ENCODE data around the gene MSLN.

DNA sequence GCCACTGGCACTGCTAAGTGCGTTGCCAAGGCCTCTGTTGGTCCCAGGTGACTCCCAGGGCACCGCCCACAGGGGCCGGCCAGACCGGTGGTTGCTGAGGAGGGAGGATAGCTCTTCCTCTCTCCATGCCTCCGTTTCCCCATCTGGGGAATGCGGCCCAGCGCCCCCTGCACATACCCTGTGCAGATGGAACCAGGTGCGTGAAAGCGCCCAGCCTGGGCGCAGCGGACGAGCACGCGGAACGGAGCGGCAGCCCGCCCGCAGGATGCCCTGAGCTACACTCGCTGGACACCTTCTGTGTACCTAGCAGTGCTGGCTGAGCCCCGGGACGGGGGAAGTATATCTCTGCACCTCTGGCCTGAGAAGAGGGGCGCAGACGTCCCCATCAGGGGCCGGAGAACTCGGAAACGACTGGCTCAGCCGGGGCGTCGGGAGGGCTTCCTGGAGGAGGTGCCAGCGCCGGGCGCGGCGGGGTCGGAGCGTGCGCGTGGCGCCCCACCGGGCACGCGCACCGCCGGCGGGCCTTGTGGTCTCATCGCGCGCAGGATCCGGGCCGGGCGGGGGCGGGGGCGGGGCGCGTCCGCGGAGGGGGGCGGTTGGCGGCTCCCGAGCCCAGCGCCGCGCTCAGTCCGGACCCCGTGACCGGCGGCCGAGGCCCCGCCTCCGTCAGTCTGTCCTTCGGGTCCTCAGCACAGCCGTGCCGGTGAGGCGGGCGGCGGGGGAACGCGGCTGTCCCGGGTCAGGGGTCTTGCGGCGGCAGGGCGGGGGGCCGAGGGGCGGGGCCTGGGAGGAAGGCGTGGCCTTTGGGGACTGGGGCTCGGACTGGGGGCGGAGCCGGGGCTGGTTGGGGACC lies 33.9 kb upstream of the MSLN start, which contains the start of the genes CCDC78 and HAGHL:
- no peak for TF ChIP-seq ZNF274 (IDR thresholded peaks at IDR 0.05; ENCODE audit: low read depth, low read length)
- no peak for TF ChIP-seq YY1 (IDR thresholded peaks at IDR 0.05; ENCODE audit: insufficient read depth, insufficient read length)
- TF ChIP-seq SUZ12 (IDR thresholded peaks at IDR 0.05; ENCODE audit: extremely low read depth, insufficient read depth, insufficient read length): no peak

Measured in NT2/D1 (cell line).